Type B pancreatic cell (in vitro differentiated cells): ENCODE data around the gene CLMP. TPM values are rescaled to one million over a fixed set of nuclear protein-coding genes. Genes with fewer than 3 reads are reported as not detected.

Experiments
- DNase-seq: peaks from one replicate; pipeline ENCODE4 v3.0.0; 2021; ENCODE audit warnings: mixed read lengths; ENCODE audit not compliant: unreplicated experiment; ENCODE audit errors: extremely low spot score
- H3K27ac Mint-ChIP-seq: 2 replicates; pipeline ENCODE4 v1.8.0; 2021; ENCODE audit warnings: mild to moderate bottlenecking, mixed read lengths
- H3K27me3 Mint-ChIP-seq: 2 replicates; pipeline ENCODE4 v1.8.0; 2021; ENCODE audit warnings: mixed read lengths
- H3K36me3 Mint-ChIP-seq: 2 replicates; pipeline ENCODE4 v1.8.0; 2021; ENCODE audit warnings: mixed read lengths
- H3K4me1 Mint-ChIP-seq: one replicate; pipeline ENCODE4 v1.8.0; 2021; ENCODE audit warnings: mixed read lengths; ENCODE audit not compliant: unreplicated experiment
- H3K4me3 Mint-ChIP-seq: 2 replicates; pipeline ENCODE4 v1.8.0; 2021; ENCODE audit warnings: mild to moderate bottlenecking, mixed read lengths
- H3K9me3 Mint-ChIP-seq: 2 replicates; pipeline ENCODE4 v1.8.0; 2021; ENCODE audit warnings: mixed read lengths
- CTCF ChIP-seq: fragments of 200-600 bp; sonication (generic); conservative IDR thresholded peaks from 2 replicates; pipeline ENCODE4 v1.5.0; 2021; ENCODE audit warnings: antibody characterized with exemption, mild to moderate bottlenecking
- total RNA-seq: library from RNA; stranded (reverse); gene quantifications from 2 replicates; pipeline ENCODE4 v1.2.1, GENCODE V29; 2021; ENCODE audit warnings: low replicate concordance

Gene CLMP
- total RNA-seq, 1 donor from 2014 or later, result 65.7 TPM

- no peak for TF ChIP-seq CTCF
- no peak overlapping the region for H3K27ac Mint-ChIP-seq
Observed at GRCh38 chr11:123073343-123074057, 121.5 kb downstream of the CLMP start.

GRCh38 chr11:123072762-123073161 is 122.3 kb downstream of the CLMP start:
- DNase-seq, result no peak
- H3K4me3 Mint-ChIP-seq, result no peak overlapping the region
- no peaks in the 10 kb centered on the region for H3K9me3 Mint-ChIP-seq
- H3K36me3 Mint-ChIP-seq, result peaks cover 24% of the 10 kb centered on the region
- peaks cover 8% of the 10 kb centered on the region for H3K4me1 Mint-ChIP-seq
- no peaks in the 10 kb centered on the region for H3K27me3 Mint-ChIP-seq
- H3K27ac Mint-ChIP-seq, result peak overlapping the region; percentile 28
- TF ChIP-seq CTCF, result no peak

More at GRCh38 chr11:123073343-123074057, 121.5 kb downstream of the CLMP start:
- Mint-ChIP-seq H3K36me3 (peaks cover 23% of the 10 kb centered on the region), H3K9me3 (no peaks in the 10 kb centered on the region), H3K4me1 (peaks cover 7% of the 10 kb centered on the region), H3K4me3 (no peak overlapping the region), H3K27me3 (no peaks in the 10 kb centered on the region)
- DNase-seq, result no peak

- H3K27me3 Mint-ChIP-seq, result no peaks in the 10 kb centered on the region
- peaks cover 24% of the 10 kb centered on the region for H3K36me3 Mint-ChIP-seq
- H3K4me3 Mint-ChIP-seq, result no peak overlapping the region
- H3K27ac Mint-ChIP-seq, result peak overlapping the region; percentile 28
- no peak for DNase-seq
- no peaks in the 10 kb centered on the region for H3K9me3 Mint-ChIP-seq
- peaks cover 8% of the 10 kb centered on the region for H3K4me1 Mint-ChIP-seq
- TF ChIP-seq CTCF, result no peak
Observed at GRCh38 chr11:123072332-123072761, 122.7 kb downstream of the CLMP start.

GRCh38 chr11:123069908-123070821 is 124.9 kb downstream of the CLMP start:
- TF ChIP-seq CTCF, result no peak
- Mint-ChIP-seq H3K4me3 (no peak overlapping the region), H3K4me1 (peaks cover 16% of the 10 kb centered on the region), H3K27ac (no peak overlapping the region), H3K9me3 (no peaks in the 10 kb centered on the region), H3K27me3 (no peaks in the 10 kb centered on the region), H3K36me3 (peaks cover 25% of the 10 kb centered on the region)
- DNase-seq, result no peak

- no peak for TF ChIP-seq CTCF
- H3K4me1 Mint-ChIP-seq, result peaks cover 36% of the 10 kb centered on the region
- no peaks in the 10 kb centered on the region for H3K9me3 Mint-ChIP-seq
- no peak for DNase-seq
- peak overlapping the region; percentile 62 for H3K4me3 Mint-ChIP-seq
- H3K27me3 Mint-ChIP-seq, result no peaks in the 10 kb centered on the region
- peak overlapping the region; percentile 70 for H3K27ac Mint-ChIP-seq
- peaks cover 21% of the 10 kb centered on the region for H3K36me3 Mint-ChIP-seq
Observed at GRCh38 chr11:123065621-123066020, 129.4 kb downstream of the CLMP start.
